Liver (tissue), 9 donors: ENCODE measurements around the gene RABGGTA. TPM values are rescaled to one million over a fixed set of nuclear protein-coding genes. Genes with fewer than 3 reads are reported as not detected.
A peak's percentile ranks its signal among the peaks of the same experiment; 100 is the strongest.

ENCODE experiments used
- DNase-seq: peaks from one replicate; pipeline ENCODE4 v3.0.0-alpha.2; 2017; ENCODE audit warnings: low spot score
- H3K27ac ChIP-seq, 2 donors: one replicate each; pipeline ENCODE4 v1.7.0; 2013; ENCODE audit warnings: inconsistent platforms in 2 of 2, low read length in 2 of 2, control low read depth in 1 of 2, low read depth in 1 of 2, mild to moderate bottlenecking in 1 of 2
- H3K27me3 ChIP-seq, 4 donors: one replicate each; pipeline versions ENCODE4 v1.6.1 to v1.7.0; 2013; ENCODE audit warnings: low read length in 3 of 4, inconsistent platforms in 1 of 4, mild to moderate bottlenecking in 1 of 4, moderate library complexity in 1 of 4; ENCODE audit not compliant: control insufficient read depth in 4 of 4, insufficient read depth in 4 of 4
- H3K36me3 ChIP-seq, 4 donors: one replicate each; pipeline versions ENCODE4 v1.6.1 to v1.7.0; 2013; ENCODE audit warnings: low read length in 3 of 4, mild to moderate bottlenecking in 3 of 4, low read depth in 1 of 4, moderate library complexity in 1 of 4; ENCODE audit not compliant: control insufficient read depth in 4 of 4, insufficient read depth in 3 of 4
- H3K4me1 ChIP-seq, 4 donors: one replicate each; pipeline versions ENCODE4 v1.6.1 to v1.7.0; 2013; ENCODE audit warnings: low read length in 3 of 4, mild to moderate bottlenecking in 3 of 4, moderate library complexity in 1 of 4; ENCODE audit not compliant: control insufficient read depth in 4 of 4, insufficient read depth in 4 of 4
- H3K4me3 ChIP-seq, 3 donors: one replicate each; pipeline versions ENCODE4 v1.6.1 to v1.7.0; 2013; ENCODE audit warnings: low read length in 3 of 3, control low read depth in 1 of 3, low read depth in 1 of 3, mild to moderate bottlenecking in 1 of 3
- H3K9ac ChIP-seq, 2 donors: one replicate each; pipeline ENCODE4 v1.7.0; 2013; ENCODE audit warnings: low read length in 2 of 2, mild to moderate bottlenecking in 2 of 2, moderate library complexity in 2 of 2, control low read depth in 1 of 2, low read depth in 1 of 2
- H3K9me3 ChIP-seq, 4 donors: one replicate each; pipeline versions ENCODE4 v1.6.1 to v1.7.0; 2013; ENCODE audit warnings: low read length in 3 of 4; ENCODE audit not compliant: control insufficient read depth in 4 of 4
- CTCF ChIP-seq: fragments of 150-350 bp; IDR thresholded peaks from 2 replicates; pipeline ENCODE4 v1.5.1; 2017; ENCODE audit warnings: improper control_type of control experiment, low read depth, low read length; ENCODE audit not compliant: missing input control
- EGR1 ChIP-seq, 2 donors: IDR thresholded peaks; 2 replicates each; pipeline ENCODE4 v1.6.1; 2016 to 2018; ENCODE audit warnings: antibody characterized with exemption in 2 of 2, low read depth in 2 of 2
- FOXA1 ChIP-seq: IDR thresholded peaks from 2 replicates; pipeline ENCODE4 v1.6.1; 2016; ENCODE audit warnings: antibody characterized with exemption
- FOXA2 ChIP-seq: IDR thresholded peaks from 2 replicates; pipeline ENCODE4 v1.6.1; 2016; ENCODE audit warnings: antibody characterized with exemption
- GABPA ChIP-seq, 2 donors: IDR thresholded peaks in 1 of 2; conservative IDR thresholded peaks in 1 of 2; 2 replicates each; pipeline ENCODE4 v1.6.1; 2016; ENCODE audit warnings: antibody characterized with exemption in 2 of 2, mild to moderate bottlenecking in 1 of 2, moderate library complexity in 1 of 2
- HNF4A ChIP-seq, 2 donors: conservative IDR thresholded peaks; 2 replicates each; pipeline ENCODE4 v1.6.1; 2016; ENCODE audit warnings: antibody characterized with exemption in 2 of 2, mild to moderate bottlenecking in 2 of 2
- JUND ChIP-seq, 2 donors: IDR thresholded peaks; 2 replicates each; pipeline ENCODE4 v1.6.1; 2016; ENCODE audit warnings: antibody characterized with exemption in 2 of 2
- NR2F2 ChIP-seq: IDR thresholded peaks from 2 replicates; pipeline ENCODE4 v1.6.1; 2016; ENCODE audit warnings: antibody characterized with exemption
- RAD21 ChIP-seq, 2 donors: IDR thresholded peaks; 2 replicates each; pipeline ENCODE4 v1.6.1; 2016; ENCODE audit warnings: antibody characterized with exemption in 2 of 2, mild to moderate bottlenecking in 2 of 2
- RXRA ChIP-seq, 2 donors: IDR thresholded peaks; 2 replicates each; pipeline ENCODE4 v1.6.1; 2017 to 2018; ENCODE audit warnings: antibody characterized with exemption in 2 of 2, mild to moderate bottlenecking in 1 of 2
- TAF1 ChIP-seq: conservative IDR thresholded peaks from 2 replicates; pipeline ENCODE4 v1.6.1; 2016; ENCODE audit warnings: antibody characterized with exemption, mild to moderate bottlenecking
- YY1 ChIP-seq: IDR thresholded peaks from 2 replicates; pipeline ENCODE4 v1.6.1; 2016; ENCODE audit warnings: antibody characterized with exemption, mild to moderate bottlenecking
- WGBS: extraction: QIAGEN DNeasy Blood & Tissue Kit; methylation state at CpG from one replicate; pipeline ENCODE4 v1.1.7; 2013; 5-methylcytosine and 5-hydroxymethylcytosine counted together
- polyA plus RNA-seq, 2 donors: library from polyadenylated mRNA; stranded (reverse) in 1 of 2; unstranded in 1 of 2; fragments of 200-250 nt in 1 of 2; fragments of >200 nt in 1 of 2; fragmentation: Nextera tagmentation in 1 of 2; extraction: Ambion mirVana in 1 of 2; gene quantifications; one replicate each; pipeline versions ENCODE4 v1.2.1 to v1.2.3, GENCODE V29; 2013 to 2015
- total RNA-seq, 2 donors: library from RNA; depleted of rRNA; stranded (reverse); fragments of >200 nt; gene quantifications; one replicate each; pipeline ENCODE4 v1.2.3, GENCODE V29; 2014
- TF ChIP-seq, protein P1 (sequence below): IDR thresholded peaks from 2 replicates; pipeline ENCODE4 v1.6.1; 2016; ENCODE audit warnings: antibody characterized with exemption
- TF ChIP-seq, protein P2 (sequence below): IDR thresholded peaks from 2 replicates; pipeline ENCODE4 v1.6.1; 2016; ENCODE audit warnings: antibody characterized with exemption
- TF ChIP-seq, protein P3 (sequence below): IDR thresholded peaks from 2 replicates; pipeline ENCODE4 v1.6.1; 2016; ENCODE audit warnings: antibody characterized with exemption, mild to moderate bottlenecking
- TF ChIP-seq, protein P4 (sequence below): IDR thresholded peaks from 2 replicates; pipeline ENCODE4 v1.6.1; 2016; ENCODE audit warnings: antibody characterized with exemption
- donor health status: healthy.
- donor health status: healthy.
- donor health status: healthy.
- donor health status: healthy.
- donor health status: healthy.

The RABGGTA gene
- total and polyA plus RNA-seq, 4 donors: 7.5 to 19.7 (median 13.2) TPM

DNA sequence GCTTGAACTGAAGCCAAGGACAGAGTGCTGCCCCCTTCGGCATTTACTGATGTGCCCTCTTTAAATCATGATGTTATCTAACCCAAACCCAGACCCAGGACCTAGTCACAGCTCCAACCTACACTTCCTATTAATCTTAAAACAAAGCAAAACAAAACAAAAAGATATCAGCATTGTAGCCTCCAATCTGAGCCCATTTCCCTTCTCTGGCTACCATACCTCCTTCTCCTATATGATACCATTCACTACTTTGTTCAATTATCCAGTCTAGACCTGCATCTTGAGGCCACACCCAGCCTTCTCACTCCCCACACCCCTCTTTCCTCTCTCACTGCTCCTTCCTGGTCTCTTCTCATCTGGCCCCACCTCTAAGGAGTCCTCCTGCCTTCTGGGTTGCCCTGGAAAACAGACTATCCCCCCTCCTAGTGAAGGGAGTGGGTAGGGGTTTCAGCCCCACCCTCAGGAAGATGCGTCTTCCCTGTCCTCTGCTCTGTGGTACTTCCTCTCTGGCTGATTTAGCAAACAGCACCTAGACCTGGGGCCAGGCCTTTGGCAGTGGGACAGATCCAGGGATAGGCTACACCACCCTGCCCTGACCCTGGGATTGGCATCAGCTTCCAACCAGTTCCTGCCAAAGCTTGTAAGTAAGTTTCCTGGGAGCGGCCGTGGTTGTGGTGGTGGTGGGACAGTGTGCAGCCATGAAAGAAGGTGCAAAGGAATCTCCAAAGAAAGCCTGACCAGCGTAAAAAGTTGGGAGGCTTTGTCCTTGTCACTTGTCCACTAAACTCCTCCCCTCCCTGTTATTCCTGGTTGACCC is 43.2 kb upstream of the RABGGTA start:
- 63% methylated on average over 5 of the region's 5 CpGs for WGBS
- Histone ChIP-seq H3K9ac (no peak overlapping the region), H3K36me3 (no peaks in the 10 kb centered on the region), H3K4me3 (no peak overlapping the region), H3K27ac (peak overlapping the region; percentile 15 to 48), H3K27me3 (no peaks in the 10 kb centered on the region), H3K4me1 (peaks cover 16 to 33% (median 23%) of the 10 kb centered on the region in 4 donors), H3K9me3 (no peaks in the 10 kb centered on the region)
- DNase-seq: no peak
- TF ChIP-seq, protein P1, sequence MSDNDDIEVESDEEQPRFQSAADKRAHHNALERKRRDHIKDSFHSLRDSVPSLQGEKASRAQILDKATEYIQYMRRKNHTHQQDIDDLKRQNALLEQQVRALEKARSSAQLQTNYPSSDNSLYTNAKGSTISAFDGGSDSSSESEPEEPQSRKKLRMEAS: no peak
- TF ChIP-seq, protein P2, sequence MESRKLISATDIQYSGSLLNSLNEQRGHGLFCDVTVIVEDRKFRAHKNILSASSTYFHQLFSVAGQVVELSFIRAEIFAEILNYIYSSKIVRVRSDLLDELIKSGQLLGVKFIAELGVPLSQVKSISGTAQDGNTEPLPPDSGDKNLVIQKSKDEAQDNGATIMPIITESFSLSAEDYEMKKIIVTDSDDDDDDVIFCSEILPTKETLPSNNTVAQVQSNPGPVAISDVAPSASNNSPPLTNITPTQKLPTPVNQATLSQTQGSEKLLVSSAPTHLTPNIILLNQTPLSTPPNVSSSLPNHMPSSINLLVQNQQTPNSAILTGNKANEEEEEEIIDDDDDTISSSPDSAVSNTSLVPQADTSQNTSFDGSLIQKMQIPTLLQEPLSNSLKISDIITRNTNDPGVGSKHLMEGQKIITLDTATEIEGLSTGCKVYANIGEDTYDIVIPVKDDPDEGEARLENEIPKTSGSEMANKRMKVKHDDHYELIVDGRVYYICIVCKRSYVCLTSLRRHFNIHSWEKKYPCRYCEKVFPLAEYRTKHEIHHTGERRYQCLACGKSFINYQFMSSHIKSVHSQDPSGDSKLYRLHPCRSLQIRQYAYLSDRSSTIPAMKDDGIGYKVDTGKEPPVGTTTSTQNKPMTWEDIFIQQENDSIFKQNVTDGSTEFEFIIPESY: no peak
- TF ChIP-seq RXRA (IDR thresholded peaks at IDR 0.05) (no peak), TAF1 (no peak), RAD21 (IDR thresholded peaks at IDR 0.05) (no peak), FOXA1 (no peak), EGR1 (IDR thresholded peaks at IDR 0.05; ENCODE audit: low read depth in 2 of 2) (no peak), FOXA2 (no peak), NR2F2 (no peak), CTCF (no peak), GABPA (IDR thresholded peaks at IDR 0.05 in 1 of 2, conservative IDR thresholded peaks at IDR 0.05 in 1 of 2) (no peak)
- TF ChIP-seq, protein P3, sequence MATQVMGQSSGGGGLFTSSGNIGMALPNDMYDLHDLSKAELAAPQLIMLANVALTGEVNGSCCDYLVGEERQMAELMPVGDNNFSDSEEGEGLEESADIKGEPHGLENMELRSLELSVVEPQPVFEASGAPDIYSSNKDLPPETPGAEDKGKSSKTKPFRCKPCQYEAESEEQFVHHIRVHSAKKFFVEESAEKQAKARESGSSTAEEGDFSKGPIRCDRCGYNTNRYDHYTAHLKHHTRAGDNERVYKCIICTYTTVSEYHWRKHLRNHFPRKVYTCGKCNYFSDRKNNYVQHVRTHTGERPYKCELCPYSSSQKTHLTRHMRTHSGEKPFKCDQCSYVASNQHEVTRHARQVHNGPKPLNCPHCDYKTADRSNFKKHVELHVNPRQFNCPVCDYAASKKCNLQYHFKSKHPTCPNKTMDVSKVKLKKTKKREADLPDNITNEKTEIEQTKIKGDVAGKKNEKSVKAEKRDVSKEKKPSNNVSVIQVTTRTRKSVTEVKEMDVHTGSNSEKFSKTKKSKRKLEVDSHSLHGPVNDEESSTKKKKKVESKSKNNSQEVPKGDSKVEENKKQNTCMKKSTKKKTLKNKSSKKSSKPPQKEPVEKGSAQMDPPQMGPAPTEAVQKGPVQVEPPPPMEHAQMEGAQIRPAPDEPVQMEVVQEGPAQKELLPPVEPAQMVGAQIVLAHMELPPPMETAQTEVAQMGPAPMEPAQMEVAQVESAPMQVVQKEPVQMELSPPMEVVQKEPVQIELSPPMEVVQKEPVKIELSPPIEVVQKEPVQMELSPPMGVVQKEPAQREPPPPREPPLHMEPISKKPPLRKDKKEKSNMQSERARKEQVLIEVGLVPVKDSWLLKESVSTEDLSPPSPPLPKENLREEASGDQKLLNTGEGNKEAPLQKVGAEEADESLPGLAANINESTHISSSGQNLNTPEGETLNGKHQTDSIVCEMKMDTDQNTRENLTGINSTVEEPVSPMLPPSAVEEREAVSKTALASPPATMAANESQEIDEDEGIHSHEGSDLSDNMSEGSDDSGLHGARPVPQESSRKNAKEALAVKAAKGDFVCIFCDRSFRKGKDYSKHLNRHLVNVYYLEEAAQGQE: no peak

DNA sequence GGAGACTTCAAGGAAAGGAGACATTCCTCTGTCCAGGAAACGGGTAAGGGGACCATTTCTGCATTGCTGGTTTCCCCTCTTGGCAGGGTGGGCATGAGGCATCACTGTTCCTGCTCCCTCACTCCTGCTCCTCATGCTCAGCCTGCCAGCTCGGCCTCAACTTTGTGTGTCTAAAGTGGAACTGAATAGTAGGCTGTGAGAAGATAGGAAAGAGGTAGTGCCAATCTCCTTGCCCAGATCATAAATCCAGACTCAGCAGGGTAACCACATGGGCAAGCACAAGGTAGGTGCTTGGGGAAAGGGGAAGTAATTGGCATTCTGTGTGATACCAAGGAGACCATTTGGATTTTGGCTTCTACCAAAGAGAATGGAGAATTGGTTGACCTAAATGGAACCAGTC is 42.5 kb upstream of the RABGGTA start:
- H3K4me1 ChIP-seq: peaks cover 22 to 40% (median 28%) of the 10 kb centered on the region in 4 donors
- DNase-seq: no peak
- no peak overlapping the region for H3K4me3 ChIP-seq
- no peaks in the 10 kb centered on the region for H3K9me3 ChIP-seq
- H3K27ac ChIP-seq: peak overlapping the region in 1 of 2 donors; percentile 48
- no peaks in the 10 kb centered on the region for H3K36me3 ChIP-seq
- WGBS: 79% methylated on average over 2 of the region's 2 CpGs
- H3K27me3 ChIP-seq: no peaks in the 10 kb centered on the region
- no peak overlapping the region for H3K9ac ChIP-seq
- TF ChIP-seq, protein P1: no peak
- TF ChIP-seq RAD21 (IDR thresholded peaks at IDR 0.05): no peak
- no peak for TF ChIP-seq HNF4A (conservative IDR thresholded peaks at IDR 0.05)
- TF ChIP-seq, protein P2: no peak
- TF ChIP-seq YY1: no peak
- no peak for TF ChIP-seq FOXA2
- TF ChIP-seq NR2F2: no peak
- TF ChIP-seq RXRA (IDR thresholded peaks at IDR 0.05): no peak
- TF ChIP-seq, protein P3: no peak
- TF ChIP-seq, protein P4, sequence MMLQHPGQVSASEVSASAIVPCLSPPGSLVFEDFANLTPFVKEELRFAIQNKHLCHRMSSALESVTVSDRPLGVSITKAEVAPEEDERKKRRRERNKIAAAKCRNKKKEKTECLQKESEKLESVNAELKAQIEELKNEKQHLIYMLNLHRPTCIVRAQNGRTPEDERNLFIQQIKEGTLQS: no peak
- TF ChIP-seq JUND (IDR thresholded peaks at IDR 0.05): no peak
